GM12801 (cell line): Measurements from ENCODE around the gene ECT2.

ENCODE experiments used
- CTCF ChIP-seq: IDR thresholded peaks from one replicate; pipeline ENCODE4 v1.5.1; 2011; ENCODE audit warnings: control low read depth; ENCODE audit not compliant: insufficient read length; ENCODE audit errors: extremely low read depth

Gene ECT2

GRCh38 chr3:172815857-172816256, 65.3 kb downstream of the ECT2 start:
- no peak for TF ChIP-seq CTCF

- no peak for TF ChIP-seq CTCF
Observed at GRCh38 chr3:172816281-172816680, 65.8 kb downstream of the ECT2 start.

DNA sequence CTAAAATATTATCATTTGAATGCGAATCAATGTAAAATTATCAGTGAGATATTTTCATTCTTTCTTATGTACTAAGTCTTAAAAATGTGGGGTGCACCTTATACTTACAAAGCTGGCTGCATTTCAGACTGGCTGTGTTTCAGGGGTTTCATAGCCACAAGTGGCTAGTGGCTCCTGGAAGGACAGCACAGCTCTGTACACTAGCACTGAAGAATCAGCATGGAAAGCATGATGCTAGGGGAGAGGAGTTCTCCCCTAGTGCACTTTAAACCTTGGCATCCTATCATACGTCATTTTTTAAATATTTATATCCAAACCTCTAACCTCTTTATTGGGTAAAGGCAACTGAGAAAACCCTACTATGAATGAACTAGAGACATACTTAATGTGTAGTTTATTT, 66.4 kb downstream of the ECT2 start:
- no peak for TF ChIP-seq CTCF

- TF ChIP-seq CTCF: no peak
Observed at GRCh38 chr3:172820492-172820891, 70.0 kb downstream of the ECT2 start.

GRCh38 chr3:172824229-172824628, 73.7 kb downstream of the ECT2 start:
- TF ChIP-seq CTCF: no peak

- TF ChIP-seq CTCF: no peak
Observed at GRCh38 chr3:172832983-172833382, 82.5 kb downstream of the ECT2 start.

DNA sequence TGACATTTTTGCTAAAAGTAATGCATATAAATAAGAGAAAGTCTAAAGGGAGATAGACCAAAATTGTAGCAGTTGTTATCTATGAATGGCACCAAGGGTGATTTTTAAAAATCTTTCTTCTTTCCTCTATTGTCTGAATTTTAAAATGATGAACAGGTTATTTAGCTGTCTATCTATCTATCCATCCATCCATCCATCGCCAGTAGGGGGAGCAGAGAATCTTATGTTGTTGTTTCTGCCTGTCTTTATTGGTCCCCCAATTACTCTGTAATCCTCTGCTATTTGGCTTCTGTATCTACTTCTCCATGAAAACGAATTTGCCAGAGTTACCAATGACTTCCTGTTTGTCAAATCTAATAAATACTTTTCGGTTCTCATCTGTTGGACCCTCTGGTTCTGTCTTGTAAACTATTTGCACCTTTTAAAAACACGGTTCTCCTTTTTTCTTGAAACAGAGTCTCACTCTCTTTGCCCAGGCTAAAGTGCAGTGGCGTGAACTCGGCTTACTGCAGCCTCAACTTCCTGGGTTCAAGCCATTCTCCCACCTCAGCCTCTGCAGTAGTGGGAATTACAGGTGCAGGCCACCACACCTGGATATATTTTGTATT, 86.0 kb downstream of the ECT2 start:
- TF ChIP-seq CTCF: no peak
